ENCODE results near the gene POLR2E. TPM values are rescaled to one million over a fixed set of nuclear protein-coding genes. Genes with fewer than 3 reads are reported as not detected.

POLR2E gene
- total RNA-seq, 2 donors from 2014 or later = 89.9 to 105 TPM

DNA sequence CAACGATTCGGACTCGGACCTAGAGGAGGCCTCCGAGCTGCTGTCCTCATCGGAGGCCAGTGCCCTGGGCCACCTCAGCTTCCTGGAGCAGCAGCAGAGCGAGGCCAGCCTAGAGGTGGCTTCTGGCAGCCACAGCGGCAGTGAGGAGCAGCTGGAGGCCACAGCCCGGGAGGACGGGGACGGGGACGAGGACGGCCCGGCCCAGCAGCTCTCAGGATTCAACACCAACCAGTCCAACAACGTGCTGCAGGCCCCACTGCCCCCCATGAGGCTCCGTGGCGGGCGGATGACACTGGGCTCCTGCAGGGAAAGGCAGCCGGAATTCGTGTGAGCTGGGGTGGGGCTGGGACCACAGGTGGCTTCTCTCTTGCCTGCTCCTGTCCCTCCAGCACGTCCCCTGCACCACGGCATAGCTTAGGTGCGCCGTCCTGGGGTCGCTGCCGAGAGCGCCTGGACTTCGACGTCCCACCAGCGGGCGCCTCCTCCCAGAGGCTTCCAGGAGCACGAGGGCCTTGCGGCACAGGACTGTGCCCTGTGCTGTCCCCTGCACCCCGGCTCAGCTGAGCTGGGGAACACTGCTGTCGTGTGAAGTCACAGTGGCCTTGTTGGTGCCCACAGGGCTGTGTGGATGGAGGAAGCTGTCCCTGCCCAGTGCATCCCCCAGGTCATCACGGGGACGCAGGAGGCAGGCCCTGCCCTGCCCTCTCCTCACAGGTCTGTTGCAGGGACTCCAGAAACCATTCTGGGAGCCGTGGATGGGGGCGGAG lies 9.3 kb downstream of the POLR2E start:
- intact Hi-C loops (cut with DNase I) = no loop called here
- no peak for DNase-seq (ENCODE audit: low spot score)

DNA sequence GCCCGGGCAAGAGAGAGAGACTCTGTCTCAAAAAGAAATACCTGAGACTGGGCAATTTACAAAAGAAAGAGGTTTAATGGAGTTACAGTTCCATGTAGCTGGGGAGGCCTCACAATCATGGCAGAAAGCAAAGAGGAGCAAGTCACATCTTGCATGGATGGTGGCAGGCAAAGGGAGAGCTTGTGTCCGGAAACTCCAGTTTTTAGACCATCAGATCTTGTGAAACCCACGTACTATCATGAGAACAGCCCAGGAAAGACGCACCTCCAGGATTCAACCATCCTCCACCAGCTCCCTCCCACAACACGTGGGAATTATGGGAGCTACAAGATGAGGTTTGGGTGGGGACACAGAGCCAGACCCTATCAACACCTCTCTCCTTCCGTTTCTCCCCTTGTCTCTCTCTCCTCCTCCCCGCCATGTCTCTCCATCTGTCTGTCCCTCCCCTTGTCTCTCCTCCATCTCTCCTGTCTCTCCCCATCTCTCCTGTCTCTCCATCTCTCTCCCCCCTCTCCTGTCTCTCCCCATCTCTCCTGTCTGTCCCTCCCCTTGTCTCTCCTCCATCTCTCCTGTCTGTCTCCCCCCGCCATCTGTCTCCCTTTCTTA lies 10.0 kb downstream of the POLR2E start:
- intact Hi-C loops (cut with DNase I) = no loop called here
- DNase-seq (ENCODE audit: low spot score) = no peak

DNA sequence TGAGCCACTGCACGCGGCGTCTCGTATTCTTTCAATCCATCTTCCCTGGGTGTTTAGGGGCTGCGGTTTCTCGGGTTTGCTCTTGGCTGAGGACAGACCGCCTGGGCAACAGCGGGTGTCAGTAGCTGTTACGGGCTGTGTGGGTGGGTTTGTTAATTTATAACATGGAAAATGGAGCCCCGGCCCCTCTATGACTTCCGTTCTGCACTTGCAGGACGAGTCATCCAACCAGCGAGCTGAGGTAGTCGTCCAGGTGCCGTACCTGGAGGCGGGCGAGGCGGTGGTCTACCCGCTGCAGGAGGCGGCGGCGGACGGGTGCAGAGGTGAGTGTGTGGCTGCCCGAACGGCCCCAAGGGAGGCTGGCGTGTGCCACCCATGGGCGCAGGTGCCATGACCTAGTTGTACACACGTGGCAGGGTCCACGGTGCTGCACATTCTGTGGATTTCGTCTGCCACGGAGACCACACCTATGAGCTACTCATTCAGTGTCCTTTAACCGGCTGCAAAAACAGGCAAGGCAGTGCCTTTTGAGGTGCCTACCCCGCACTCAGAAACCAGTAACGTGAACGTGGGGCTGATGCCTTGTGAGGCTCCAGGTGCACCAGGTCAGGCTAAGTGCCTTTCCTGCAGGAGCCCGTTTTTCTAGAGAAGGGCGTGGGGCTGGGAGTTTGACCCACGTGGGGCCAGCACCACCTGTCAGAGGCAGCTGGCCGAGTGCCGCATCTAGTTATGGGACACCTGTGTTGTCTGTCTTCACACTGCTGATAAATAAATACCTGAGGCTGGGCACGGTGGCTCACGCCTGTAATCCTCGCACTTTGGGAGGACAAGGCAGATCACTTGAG lies 10.9 kb downstream of the POLR2E start:
- DNase-seq (ENCODE audit: low spot score) = peak; percentile 65
- intact Hi-C loops (cut with DNase I) = loop anchor here in 1 of 2 donors (5.0 kb wide), 1 partner anchor 37 kb away; no protein-coding TSS in a partner anchor

DNA sequence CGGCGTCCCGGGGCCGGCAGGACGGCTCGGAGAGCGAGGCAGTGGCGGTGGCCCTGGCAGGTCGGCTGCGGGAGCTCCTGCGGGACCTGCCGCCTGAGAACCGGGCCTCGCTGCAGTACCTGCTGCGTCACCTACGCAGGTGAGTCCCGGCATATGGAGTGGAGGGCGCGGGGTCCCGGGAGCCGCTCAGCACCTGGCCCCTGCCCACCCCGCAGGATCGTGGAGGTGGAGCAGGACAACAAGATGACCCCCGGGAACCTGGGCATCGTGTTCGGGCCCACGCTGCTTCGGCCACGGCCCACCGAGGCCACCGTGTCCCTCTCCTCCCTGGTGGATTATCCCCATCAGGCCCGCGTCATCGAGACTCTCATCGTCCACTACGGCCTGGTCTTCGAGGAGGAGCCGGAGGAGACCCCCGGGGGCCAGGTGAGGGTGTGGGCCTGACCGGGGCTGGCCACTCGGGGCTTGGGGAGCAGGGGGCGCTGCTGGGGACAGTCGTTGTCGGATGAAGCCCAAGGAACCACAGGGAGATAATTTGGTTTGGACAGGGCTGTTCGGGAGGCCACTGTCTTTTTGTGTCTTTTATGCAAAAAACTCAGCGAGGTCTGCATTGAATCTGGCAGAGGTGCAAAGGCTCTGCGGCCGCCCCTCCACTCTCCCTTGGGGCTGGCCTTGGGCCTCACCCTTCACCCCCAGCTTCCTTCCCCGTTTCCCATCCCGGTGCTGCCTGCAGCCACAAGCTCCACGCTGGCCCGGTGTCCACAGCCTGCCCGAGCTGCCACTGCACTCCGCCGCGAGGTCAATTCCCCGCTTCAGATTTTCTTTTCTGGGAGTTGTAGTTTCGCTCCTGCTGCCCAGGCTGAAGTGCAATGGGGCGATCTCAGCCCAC lies 12.0 kb downstream of the POLR2E start:
- intact Hi-C loops (cut with DNase I) = loop anchor here in 1 of 2 donors (5.0 kb wide), 1 partner anchor 36 kb away; no protein-coding TSS in a partner anchor

DNA sequence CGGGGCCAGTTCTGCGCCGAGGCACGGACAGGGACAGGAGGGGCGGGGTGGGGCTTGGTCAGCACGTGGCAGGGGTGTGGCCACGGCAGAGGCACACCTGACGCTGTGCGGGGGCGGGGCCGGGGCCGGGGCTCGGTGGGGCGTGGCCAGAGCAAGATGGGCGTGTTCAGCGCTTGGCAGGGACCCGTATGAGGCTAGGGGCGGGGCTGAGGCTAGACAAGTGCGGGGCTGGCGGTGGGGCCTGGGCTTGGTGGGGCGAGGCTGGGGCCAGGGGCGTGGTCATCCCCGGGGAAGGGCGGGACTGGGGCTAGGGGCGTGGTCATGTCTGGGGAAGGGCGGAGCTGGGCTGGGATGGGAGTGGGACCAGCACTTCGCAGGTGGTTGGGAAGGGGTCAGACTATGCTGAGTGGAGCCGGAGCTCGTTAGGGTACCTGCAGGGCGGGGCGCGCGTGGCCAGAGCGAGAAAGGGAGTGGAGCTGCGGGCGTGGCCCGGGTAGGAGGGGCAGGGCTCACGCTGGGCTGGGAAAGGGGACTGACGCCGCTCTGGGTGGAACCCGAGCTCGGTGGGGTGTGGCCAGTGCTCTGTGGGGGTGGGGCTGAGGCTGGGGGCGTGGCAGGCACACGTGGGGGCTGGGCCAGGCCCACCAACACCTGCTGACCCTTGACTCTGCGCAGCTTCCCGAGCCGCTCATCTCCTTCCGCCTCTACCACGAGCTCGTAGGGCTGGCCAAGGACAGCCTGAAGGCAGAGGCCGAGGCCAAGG lies 12.8 kb downstream of the POLR2E start:
- peak; percentile 85 for DNase-seq (ENCODE audit: low spot score)
- intact Hi-C loops (cut with DNase I) = loop anchor here in 1 of 2 donors (5.0 kb wide), 1 partner anchor 35 kb away; no protein-coding TSS in a partner anchor

More for the DNA sequence above, 12.0 kb downstream of the POLR2E start:
- peak; percentile 74 for DNase-seq (ENCODE audit: low spot score)

DNA sequence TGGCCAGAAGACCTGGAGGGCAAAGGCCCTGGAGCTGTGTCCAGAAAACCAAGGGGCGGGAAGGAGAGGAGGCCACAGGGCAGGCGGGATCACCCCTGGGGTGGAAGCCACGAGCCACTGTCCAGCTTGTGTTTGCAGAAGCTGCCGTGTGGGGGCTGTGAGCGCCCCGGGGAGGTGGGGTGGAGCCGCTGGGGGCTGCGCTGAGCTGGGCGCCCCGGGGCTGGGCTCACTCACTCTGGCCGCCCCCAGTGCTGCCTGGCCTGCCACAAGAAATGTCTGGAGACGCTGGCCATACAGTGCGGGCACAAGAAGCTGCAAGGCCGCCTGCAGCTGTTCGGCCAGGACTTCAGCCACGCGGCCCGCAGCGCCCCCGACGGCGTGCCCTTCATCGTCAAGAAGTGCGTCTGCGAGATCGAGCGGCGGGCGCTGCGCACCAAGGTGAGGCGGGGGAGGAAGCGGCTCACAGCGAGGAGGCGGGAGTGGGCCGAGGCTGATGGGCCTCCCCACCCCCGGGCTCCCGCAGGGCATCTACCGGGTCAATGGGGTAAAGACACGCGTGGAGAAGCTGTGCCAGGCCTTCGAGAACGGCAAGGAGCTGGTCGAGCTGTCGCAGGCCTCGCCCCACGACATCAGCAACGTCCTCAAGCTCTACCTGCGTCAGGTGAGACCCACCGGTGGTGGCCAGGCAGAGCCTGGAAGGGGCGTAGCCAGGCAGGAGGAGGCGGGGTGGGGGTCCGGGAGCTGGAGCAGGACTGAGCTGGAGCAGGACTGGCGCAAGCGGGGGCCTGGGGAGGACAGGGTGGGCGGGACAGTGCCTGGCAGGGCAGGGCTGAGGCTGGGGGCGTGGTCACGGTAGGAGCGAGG lies 13.6 kb downstream of the POLR2E start:
- intact Hi-C loops (cut with DNase I) = loop anchor here in 1 of 2 donors (5.0 kb wide), 1 partner anchor 34 kb away; no protein-coding TSS in a partner anchor
- DNase-seq (ENCODE audit: low spot score) = peak; percentile 79

DNA sequence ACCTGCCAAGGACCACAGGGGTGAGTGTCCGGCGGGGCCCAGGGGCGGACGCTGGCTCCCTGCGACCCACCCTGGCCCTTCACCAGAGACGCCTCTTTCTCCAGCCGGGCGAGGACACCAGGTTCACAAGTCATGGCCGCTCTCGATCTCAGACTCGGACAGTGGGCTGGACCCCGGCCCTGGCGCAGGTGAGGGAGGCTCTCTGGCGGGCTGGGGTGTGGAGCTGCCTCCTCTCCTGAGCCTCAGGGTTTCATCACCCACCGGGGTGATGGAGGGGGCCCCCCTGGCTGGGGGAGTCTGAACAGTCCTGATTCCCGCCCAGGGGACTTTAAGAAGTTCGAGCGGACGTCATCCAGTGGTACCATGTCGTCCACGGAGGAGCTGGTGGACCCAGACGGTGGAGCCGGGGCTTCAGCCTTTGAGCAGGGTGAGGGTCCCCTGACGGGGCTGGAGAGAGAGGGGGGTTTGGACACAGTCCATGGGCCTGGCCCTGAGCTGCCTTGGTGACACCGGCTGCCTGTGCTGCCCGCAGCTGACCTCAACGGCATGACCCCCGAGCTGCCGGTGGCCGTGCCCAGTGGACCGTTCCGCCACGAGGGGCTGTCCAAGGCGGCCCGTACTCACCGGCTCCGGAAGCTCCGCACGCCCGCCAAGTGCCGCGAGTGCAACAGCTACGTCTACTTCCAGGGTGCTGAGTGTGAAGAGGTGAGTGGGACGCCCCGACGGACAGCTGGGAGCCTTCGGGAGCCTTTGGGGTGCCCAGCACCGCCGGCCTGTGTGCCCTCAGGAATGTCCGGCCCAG lies 14.6 kb downstream of the POLR2E start:
- intact Hi-C loops (cut with DNase I) = loop anchor here in 1 of 2 donors (5.0 kb wide), 1 partner anchor 33 kb away; no protein-coding TSS in a partner anchor
- DNase-seq (ENCODE audit: low spot score) = peak; percentile 84

DNA sequence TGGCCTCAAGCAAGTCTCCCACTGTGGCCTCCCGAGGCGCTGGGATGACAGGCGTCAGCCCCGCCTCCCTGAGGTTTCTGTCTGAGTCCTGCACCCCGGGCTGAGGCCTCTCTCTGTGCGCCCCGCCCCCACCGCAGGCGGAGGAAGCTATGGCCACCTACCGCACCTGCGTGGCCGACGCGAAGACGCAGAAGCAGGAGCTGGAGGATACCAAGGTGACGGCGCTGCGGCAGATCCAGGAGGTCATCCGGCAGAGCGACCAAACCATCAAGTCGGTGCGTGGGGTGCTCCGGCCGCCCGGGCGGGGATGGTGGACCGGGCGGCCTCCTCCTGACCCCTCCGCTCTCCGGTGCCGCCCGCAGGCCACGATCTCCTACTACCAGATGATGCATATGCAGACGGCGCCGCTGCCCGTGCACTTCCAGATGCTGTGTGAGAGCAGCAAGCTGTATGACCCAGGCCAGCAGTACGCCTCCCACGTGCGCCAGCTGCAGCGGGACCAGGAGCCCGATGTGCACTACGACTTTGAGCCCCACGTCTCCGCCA lies 15.5 kb downstream of the POLR2E start:
- peak; percentile 83 for DNase-seq (ENCODE audit: low spot score)
- intact Hi-C loops (cut with DNase I) = loop anchor here in 1 of 2 donors (5.0 kb wide), 1 partner anchor 32 kb away; no protein-coding TSS in a partner anchor

DNA sequence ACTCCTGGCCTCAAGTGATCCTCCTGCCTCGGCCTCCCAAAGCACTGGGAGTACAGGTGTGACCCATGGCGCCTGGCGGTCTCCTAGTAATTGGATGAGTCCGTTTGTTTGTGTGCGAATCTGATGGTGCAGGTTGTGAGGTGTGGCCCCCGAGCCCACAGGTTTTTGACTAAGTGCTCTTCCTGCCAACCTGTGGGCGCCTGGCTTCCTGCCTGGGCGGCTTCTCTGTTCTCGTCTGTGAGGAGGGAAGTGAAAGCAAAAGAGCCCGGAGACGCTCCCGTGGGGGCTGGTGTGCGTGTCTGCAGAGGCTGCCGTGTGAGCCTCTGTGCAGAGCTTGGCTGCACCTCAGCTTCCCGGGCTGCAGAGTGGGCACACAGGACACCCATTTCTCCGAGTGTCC lies 18.2 kb downstream of the POLR2E start:
- DNase-seq (ENCODE audit: low spot score) = peak; percentile 91
- intact Hi-C loops (cut with DNase I) = no loop called here

DNA sequence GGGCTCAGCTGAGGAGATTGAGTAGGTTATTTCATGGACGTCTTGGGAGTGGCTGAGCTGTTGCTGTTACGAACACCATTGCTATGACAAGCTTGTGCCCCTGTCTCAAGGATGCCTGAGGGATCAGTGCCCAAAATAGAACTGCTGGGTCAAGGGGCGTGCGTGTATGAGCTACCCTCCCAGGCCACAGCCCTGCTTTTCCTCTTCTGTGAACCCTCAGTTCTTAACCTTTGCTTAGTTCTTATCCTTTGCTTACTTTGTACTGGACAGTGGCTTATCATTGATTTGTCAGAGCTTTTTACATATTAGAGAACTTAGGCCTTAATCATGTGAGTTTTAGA lies 19.2 kb downstream of the POLR2E start:
- DNase-seq (ENCODE audit: low spot score) = no peak
- intact Hi-C loops (cut with DNase I) = no loop called here

DNA sequence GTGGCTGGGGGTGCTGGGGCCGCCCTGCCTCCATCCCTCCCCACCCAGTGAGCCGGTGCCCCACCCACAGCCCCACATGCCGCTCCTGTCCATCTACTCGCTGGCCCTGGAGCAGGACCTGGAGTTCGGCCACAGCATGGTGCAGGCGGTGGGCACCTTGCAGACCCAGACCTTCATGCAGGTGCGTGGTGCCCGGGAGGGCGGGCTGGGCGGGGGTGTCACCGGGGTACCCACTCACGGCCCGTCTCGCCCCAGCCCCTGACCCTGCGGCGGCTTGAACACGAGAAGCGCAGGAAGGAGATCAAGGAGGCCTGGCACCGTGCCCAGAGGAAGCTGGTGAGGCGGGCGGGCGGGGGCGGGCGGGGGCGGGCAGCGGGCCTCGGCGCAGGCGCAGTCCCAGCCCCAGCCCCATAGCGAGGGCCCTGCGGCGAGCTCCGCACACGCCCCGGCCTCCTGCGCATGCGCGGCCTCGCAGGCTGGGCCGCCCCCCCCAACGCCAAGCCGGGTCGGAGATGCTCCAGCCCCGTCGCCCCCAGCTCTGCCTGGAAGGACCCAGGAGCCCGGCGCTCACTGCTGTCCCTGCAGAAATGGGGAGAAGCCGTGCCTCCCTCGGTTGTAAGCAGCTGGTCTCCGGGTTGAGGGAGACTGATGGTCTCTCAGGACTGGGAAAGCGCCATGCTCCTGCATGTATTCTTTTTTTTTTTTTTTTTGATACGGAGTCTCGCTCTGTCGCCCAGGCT lies 20.5 kb downstream of the POLR2E start:
- intact Hi-C loops (cut with DNase I) = loop anchor here in 1 of 2 donors (1.0 kb wide), 1 partner anchor 34 kb away; no protein-coding TSS in a partner anchor

DNA sequence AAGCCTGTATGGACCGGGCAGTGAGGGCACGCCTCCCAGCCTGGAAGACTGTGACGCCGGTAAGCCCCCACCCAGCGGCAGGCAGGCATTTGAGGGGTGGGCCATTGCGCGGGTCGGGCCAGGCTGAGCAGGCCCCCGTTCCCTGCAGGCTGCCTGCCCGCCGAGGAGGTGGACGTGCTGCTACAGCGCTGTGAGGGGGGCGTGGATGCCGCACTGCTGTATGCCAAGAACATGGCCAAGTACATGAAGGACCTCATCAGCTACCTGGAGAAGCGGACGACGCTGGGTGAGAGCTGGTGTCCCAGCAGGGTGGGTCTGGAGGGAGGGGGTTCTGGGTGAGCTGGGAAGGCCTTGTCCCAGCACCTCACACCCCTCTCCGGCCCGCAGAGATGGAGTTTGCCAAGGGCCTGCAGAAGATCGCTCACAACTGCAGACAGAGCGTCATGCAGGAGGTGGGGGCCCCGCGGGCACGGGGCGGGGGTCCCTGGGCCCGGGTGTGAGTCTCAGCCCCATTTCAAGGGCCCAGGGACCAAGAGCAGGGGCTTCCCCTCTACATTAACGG lies 21.1 kb downstream of the POLR2E start:
- no peak for DNase-seq (ENCODE audit: low spot score)
- intact Hi-C loops (cut with DNase I) = no loop called here

More for the DNA sequence above, 20.5 kb downstream of the POLR2E start:
- DNase-seq (ENCODE audit: low spot score) = peak; percentile 97

DNA sequence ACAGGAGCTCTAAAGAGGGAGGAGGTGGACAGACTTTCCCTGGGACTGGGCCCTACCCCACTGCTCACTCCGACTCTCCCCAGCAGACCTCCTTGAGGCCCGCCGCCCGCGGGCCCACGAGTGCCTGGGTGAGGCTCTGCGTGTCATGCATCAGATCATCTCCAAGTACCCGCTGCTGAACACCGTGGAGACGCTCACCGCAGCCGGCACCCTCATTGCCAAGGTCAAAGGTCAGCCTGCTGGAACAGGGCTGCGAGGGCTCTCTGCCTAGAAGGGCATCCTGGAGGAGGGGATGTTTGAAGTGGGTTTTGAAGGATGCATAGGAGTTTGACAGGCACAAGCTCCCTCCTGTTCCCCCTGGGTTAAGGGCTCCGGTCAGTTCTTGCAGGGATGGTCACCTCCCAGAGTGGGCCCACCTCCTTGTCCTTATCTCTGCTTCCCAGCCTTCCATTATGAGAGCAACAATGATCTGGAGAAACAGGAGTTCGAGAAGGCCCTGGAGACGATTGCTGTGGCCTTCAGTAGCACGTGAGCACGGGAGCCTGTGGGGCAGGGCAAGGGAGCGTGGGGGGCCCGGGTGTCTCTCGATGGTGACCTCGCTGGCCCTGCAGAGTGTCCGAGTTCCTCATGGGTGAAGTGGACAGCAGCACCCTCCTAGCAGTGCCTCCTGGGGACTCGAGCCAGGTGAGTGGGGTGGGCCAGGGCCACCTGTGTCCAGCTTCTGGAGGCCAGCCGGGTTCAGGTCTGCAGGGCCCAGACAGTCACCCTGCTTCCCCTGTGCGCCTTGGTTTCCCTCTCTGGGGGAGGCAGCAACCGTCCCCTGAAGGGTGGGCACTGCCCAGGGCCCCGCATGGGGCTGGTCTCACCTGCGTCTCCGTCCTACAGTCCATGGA lies 21.9 kb downstream of the POLR2E start:
- intact Hi-C loops (cut with DNase I) = no loop called here
- DNase-seq (ENCODE audit: low spot score) = no peak
